Body of pancreas (tissue), 4 donors: Measurements from ENCODE around the gene C1QTNF5. TPM values are rescaled to one million over a fixed set of nuclear protein-coding genes. Genes with fewer than 3 reads are reported as not detected.

Source experiments
- ATAC-seq: fragments of 150-250 bp; one replicate; pipeline ENCODE4 v1.9.1; 2016
- DNase-seq, 4 donors: peaks; one replicate each; pipeline ENCODE4 v3.0.0-alpha.2; 2019
- H3K27ac ChIP-seq, 4 donors: fragments of 200-600 bp; sonication (generic); 1 replicate in 3 of 4; 2 replicates in 1 of 4; pipeline versions ENCODE4 v1.5.1 to v1.6.1; 2016 to 2019; ENCODE audit warnings: mild to moderate bottlenecking in 1 of 4, mixed read lengths in 1 of 4, moderate library complexity in 1 of 4
- H3K27me3 ChIP-seq, 2 donors: fragments of 200-600 bp; sonication (generic); one replicate each; pipeline ENCODE4 v1.6.0; 2016; ENCODE audit warnings: mild to moderate bottlenecking in 1 of 2
- H3K36me3 ChIP-seq, 2 donors: fragments of 200-600 bp; sonication (generic); replicated peaks in 1 of 2; 2 replicates each; pipeline ENCODE4 v1.5.1; 2016; ENCODE audit warnings: low read depth in 2 of 2; ENCODE audit not compliant: insufficient read depth in 1 of 2
- H3K4me1 ChIP-seq: fragments of 200-600 bp; sonication (generic); one replicate; pipeline ENCODE4 v1.6.0; 2016
- H3K4me3 ChIP-seq, 2 donors: fragments of 200-600 bp; sonication (generic); 1 replicate in 1 of 2; 2 replicates in 1 of 2; pipeline ENCODE4 v1.5.1; 2016 to 2019
- H3K9me3 ChIP-seq, 3 donors: fragments of 200-600 bp; sonication (generic); 1 replicate in 2 of 3; 2 replicates in 1 of 3; pipeline ENCODE4 v1.5.1; 2016
- CTCF ChIP-seq, 7 experiments: fragments of 450-650 bp in 4 of 7; fragments of 200-600 bp in 3 of 7; sonication (generic) in 3 of 7; IDR thresholded peaks; one replicate each; pipeline ENCODE4 v1.5.1; 2016 to 2019; ENCODE audit warnings: antibody characterized with exemption in 7 of 7
- POLR2A ChIP-seq, 3 donors: fragments of 450-650 bp; IDR thresholded peaks; one replicate each; pipeline ENCODE4 v1.6.1; 2016; ENCODE audit warnings: antibody characterized with exemption in 3 of 3, mild to moderate bottlenecking in 2 of 3
- WGBS, 2 donors: methylation state at CpG; one replicate each; pipeline ENCODE4 v1.1.5; 2017; 5-methylcytosine and 5-hydroxymethylcytosine counted together
- intact Hi-C: fragments of 100-400 bp; cut with DNase I; formaldehyde crosslinking; loops from one replicate; pipeline ENCODE4 v1.15.1; 2023
- total RNA-seq, 2 donors: library from RNA; depleted of rRNA; stranded (reverse); fragments of >200 nt; gene quantifications; one replicate each; pipeline ENCODE4 v1.1.0, GENCODE V29; 2016

Gene C1QTNF5
- total RNA-seq, 2 donors from 2014 or later = 28.8 to 54.1 TPM

- ATAC-seq (peak; percentile 31), DNase-seq (peak in 3 of 4 donors; percentile 38 to 49 (median 39))
- Histone ChIP-seq H3K27me3 (no peaks in the 10 kb centered on the region), H3K4me1 (peaks cover 40% of the 10 kb centered on the region), H3K27ac (peak overlapping the region; percentile 37 to 52 (median 44)), H3K36me3 (no peaks in the 10 kb centered on the region), H3K9me3 (no peaks in the 10 kb centered on the region), H3K4me3 (peak overlapping the region; percentile 1 to 18)
- TF ChIP-seq POLR2A (IDR thresholded peaks at IDR 0.05) (peak in 2 of 3 donors; percentile 32 to 33), CTCF (IDR thresholded peaks at IDR 0.05) (no peak)
- WGBS, 2 donors = 3 to 5% methylated on average over 12 to 56 of the region's 60 CpGs
- intact Hi-C loops = loop anchor here (5.0 kb wide), 1 partner anchor 56 kb away; no protein-coding TSS in a partner anchor
Observed at GRCh38 chr11:119320776-119321524, 19.7 kb downstream of the C1QTNF5 start.

GRCh38 chr11:119320240-119320775 is 20.4 kb downstream of the C1QTNF5 start:
- no peaks in the 10 kb centered on the region for H3K9me3 ChIP-seq
- ATAC-seq = no peak
- no peaks in the 10 kb centered on the region for H3K36me3 ChIP-seq
- peak overlapping the region in 2 of 4 donors; percentile 47 to 52 for H3K27ac ChIP-seq
- H3K27me3 ChIP-seq = peaks cover 0 to 4% of the 10 kb centered on the region in 2 donors
- H3K4me1 ChIP-seq = peaks cover 46% of the 10 kb centered on the region
- WGBS, 2 donors = 61 to 67% methylated on average over 7 to 16 of the region's 17 CpGs
- no peak overlapping the region for H3K4me3 ChIP-seq
- intact Hi-C loops = loop anchor here (5.0 kb wide), 1 partner anchor 57 kb away; no protein-coding TSS in a partner anchor
- DNase-seq = no peak
- TF ChIP-seq POLR2A (IDR thresholded peaks at IDR 0.05) (no peak), CTCF (IDR thresholded peaks at IDR 0.05) (no peak)

GRCh38 chr11:119319700-119320239 is 20.9 kb downstream of the C1QTNF5 start:
- H3K4me1 ChIP-seq = peaks cover 51% of the 10 kb centered on the region
- peaks cover 0 to 7% of the 10 kb centered on the region in 2 donors for H3K27me3 ChIP-seq
- H3K27ac ChIP-seq = peak overlapping the region in 3 of 4 donors; percentile 26 to 66 (median 53)
- DNase-seq (no peak), ATAC-seq (no peak)
- WGBS, 2 donors = 64 to 70% methylated on average over 11 of the region's 11 CpGs
- H3K4me3 ChIP-seq = no peak overlapping the region
- H3K36me3 ChIP-seq = no peaks in the 10 kb centered on the region
- intact Hi-C loops = loop anchor here (5.0 kb wide), 1 partner anchor 58 kb away; no protein-coding TSS in a partner anchor
- TF ChIP-seq POLR2A (IDR thresholded peaks at IDR 0.05) = no peak
- TF ChIP-seq CTCF (IDR thresholded peaks at IDR 0.05) = no peak
- no peaks in the 10 kb centered on the region for H3K9me3 ChIP-seq

- no peak for TF ChIP-seq CTCF (IDR thresholded peaks at IDR 0.05)
- no peak for TF ChIP-seq POLR2A (IDR thresholded peaks at IDR 0.05)
- Histone ChIP-seq H3K27me3 (peaks cover 0 to 7% of the 10 kb centered on the region in 2 donors), H3K27ac (peak overlapping the region in 3 of 4 donors; percentile 26 to 66 (median 53)), H3K36me3 (no peaks in the 10 kb centered on the region), H3K9me3 (no peaks in the 10 kb centered on the region), H3K4me1 (peaks cover 55% of the 10 kb centered on the region), H3K4me3 (no peak overlapping the region)
- WGBS, 2 donors = 79 to 86% methylated on average over 6 to 8 of the region's 8 CpGs
- no peak for DNase-seq
- ATAC-seq = no peak
- intact Hi-C loops = no loop called here
Observed at GRCh38 chr11:119319136-119319699, 21.5 kb downstream of the C1QTNF5 start.
